ENCODE measurements around the gene UCP3. TPM values are rescaled to one million over a fixed set of nuclear protein-coding genes. Genes with fewer than 3 reads are reported as not detected.

The UCP3 gene
- total RNA-seq, 1 donor from 2014 or later: 5.7 TPM

- no peaks in the 10 kb centered on the region for H3K9me3 Mint-ChIP-seq
- intact Hi-C loops (cut with micrococcal nuclease): no loop called here
- H3K27ac Mint-ChIP-seq: no peak overlapping the region
- ChIA-PET POLR2A (interaction anchor here (0.9 kb wide), 1 partner anchor 40 kb away, joined by 3 read pairs; the partner anchor contains the start of gene UCP2), CTCF (no interaction called here)
- no peak for DNase-seq
- TF ChIP-seq CTCF (IDR thresholded peaks at IDR 0.05): no peak
- peaks cover 24% of the 10 kb centered on the region for H3K36me3 Mint-ChIP-seq (ENCODE audit: low read depth)
- no peak for ATAC-seq (ENCODE audit: low read depth)
- peaks cover 20% of the 10 kb centered on the region for H3K4me1 Mint-ChIP-seq
- no peak overlapping the region for H3K4me3 Mint-ChIP-seq
- no peaks in the 10 kb centered on the region for H3K27me3 Mint-ChIP-seq
Observed at GRCh38 chr11:74022546-74022945, 13.7 kb upstream of the UCP3 start.

- no peak for ATAC-seq (ENCODE audit: low read depth)
- peaks cover 27% of the 10 kb centered on the region for H3K36me3 Mint-ChIP-seq (ENCODE audit: low read depth)
- no peak for TF ChIP-seq CTCF (IDR thresholded peaks at IDR 0.05)
- POLR2A ChIA-PET: interaction anchor here (0.9 to 4.0 kb wide), 2 partner anchors 39 to 41 kb away, joined by 3 to 67 read pairs; partner anchors contain the start of gene UCP2
- no peak overlapping the region for H3K27ac Mint-ChIP-seq
- H3K4me3 Mint-ChIP-seq: no peak overlapping the region
- no peaks in the 10 kb centered on the region for H3K27me3 Mint-ChIP-seq
- CTCF ChIA-PET: no interaction called here
- intact Hi-C loops (cut with micrococcal nuclease): loop anchor here (2.0 kb wide), 3 partner anchors 17 to 49 kb away; partner anchors contain the start of gene UCP2
- DNase-seq: no peak
- peaks cover 20% of the 10 kb centered on the region for H3K4me1 Mint-ChIP-seq
- H3K9me3 Mint-ChIP-seq: no peaks in the 10 kb centered on the region
Observed at GRCh38 chr11:74021998-74022397, 13.1 kb upstream of the UCP3 start.

GRCh38 chr11:74020539-74020938 is 11.7 kb upstream of the UCP3 start:
- Mint-ChIP-seq H3K27ac (no peak overlapping the region), H3K4me1 (peaks cover 23% of the 10 kb centered on the region), H3K4me3 (no peak overlapping the region), H3K9me3 (no peaks in the 10 kb centered on the region), H3K36me3 (ENCODE audit: low read depth) (peaks cover 26% of the 10 kb centered on the region), H3K27me3 (no peaks in the 10 kb centered on the region)
- ATAC-seq (ENCODE audit: low read depth) (peak; percentile 89), DNase-seq (no peak)
- intact Hi-C loops (cut with micrococcal nuclease): loop anchor here (1.0 to 2.0 kb wide), 4 partner anchors 9 to 48 kb away; partner anchors contain the start of gene UCP2
- POLR2A ChIA-PET: interaction anchor here (0.8 to 4.0 kb wide), 7 partner anchors 9 to 51 kb away, joined by 3 to 67 read pairs (median 4); partner anchors contain the start of gene UCP2
- CTCF ChIA-PET: no interaction called here
- TF ChIP-seq CTCF (IDR thresholded peaks at IDR 0.05): no peak

- no peak for DNase-seq
- H3K4me1 Mint-ChIP-seq: peaks cover 30% of the 10 kb centered on the region
- ChIA-PET POLR2A (interaction anchor here (0.8 to 4.9 kb wide), 7 partner anchors 9 to 50 kb away, joined by 3 to 67 read pairs (median 4); partner anchors contain the start of gene UCP2), CTCF (interaction anchor here (1.2 kb wide), 1 partner anchor 10 kb away, joined by 5 read pairs; no protein-coding TSS in a partner anchor)
- ATAC-seq (ENCODE audit: low read depth): peak; percentile 13
- no peaks in the 10 kb centered on the region for H3K27me3 Mint-ChIP-seq
- no peak for TF ChIP-seq CTCF (IDR thresholded peaks at IDR 0.05)
- H3K4me3 Mint-ChIP-seq: peak overlapping the region; percentile 21
- no peaks in the 10 kb centered on the region for H3K9me3 Mint-ChIP-seq
- intact Hi-C loops (cut with micrococcal nuclease): loop anchor here (1.0 to 2.0 kb wide), 4 partner anchors 9 to 47 kb away; partner anchors contain the start of gene UCP2
- peaks cover 24% of the 10 kb centered on the region for H3K36me3 Mint-ChIP-seq (ENCODE audit: low read depth)
- no peak overlapping the region for H3K27ac Mint-ChIP-seq
Observed at GRCh38 chr11:74019860-74020259, 11.0 kb upstream of the UCP3 start.

GRCh38 chr11:74019104-74019738 is 10.3 kb upstream of the UCP3 start:
- Mint-ChIP-seq H3K27ac (no peak overlapping the region), H3K9me3 (no peaks in the 10 kb centered on the region), H3K4me1 (peaks cover 35% of the 10 kb centered on the region), H3K4me3 (no peak overlapping the region), H3K36me3 (ENCODE audit: low read depth) (peaks cover 24% of the 10 kb centered on the region), H3K27me3 (no peaks in the 10 kb centered on the region)
- DNase-seq (no peak), ATAC-seq (ENCODE audit: low read depth) (no peak)
- ChIA-PET POLR2A (interaction anchor here (4.0 to 4.9 kb wide), 2 partner anchors 38 to 47 kb away, joined by 22 to 67 read pairs; partner anchors contain the start of gene UCP2), CTCF (interaction anchor here (1.2 kb wide), 1 partner anchor 9 kb away, joined by 5 read pairs; no protein-coding TSS in a partner anchor)
- no peak for TF ChIP-seq CTCF (IDR thresholded peaks at IDR 0.05)
- intact Hi-C loops (cut with micrococcal nuclease): no loop called here
